Endometrium (tissue), 2 donors: ENCODE measurements around the gene MAST1.
"Not testable (repeated sequence)": the region's sequence is repeated elsewhere in the genome, so short reads cannot be mapped to it uniquely, and the experiment has no call there.

Experiments
- FAIRE-seq: peaks from 2 replicates; lab custom pipeline; 2012; peaks lifted over from hg19 to GRCh38; lab: Jason Lieb, UNC
- donor health status: control.
- donor health status: control.

MAST1 gene

GRCh38 chr19:12838182-12838885 lies at the start of gene MAST1:
Gene MAST1, plus strand, starts transcription at chr19:12838515. Its CDS starts 58 bp downstream, at chr19:12838573.
- FAIRE-seq: no peak

- FAIRE-seq: no peak
These were observed 49.6 kb upstream of the MAST1 start for GRCh38 chr19:12788682-12789097.

DNA sequence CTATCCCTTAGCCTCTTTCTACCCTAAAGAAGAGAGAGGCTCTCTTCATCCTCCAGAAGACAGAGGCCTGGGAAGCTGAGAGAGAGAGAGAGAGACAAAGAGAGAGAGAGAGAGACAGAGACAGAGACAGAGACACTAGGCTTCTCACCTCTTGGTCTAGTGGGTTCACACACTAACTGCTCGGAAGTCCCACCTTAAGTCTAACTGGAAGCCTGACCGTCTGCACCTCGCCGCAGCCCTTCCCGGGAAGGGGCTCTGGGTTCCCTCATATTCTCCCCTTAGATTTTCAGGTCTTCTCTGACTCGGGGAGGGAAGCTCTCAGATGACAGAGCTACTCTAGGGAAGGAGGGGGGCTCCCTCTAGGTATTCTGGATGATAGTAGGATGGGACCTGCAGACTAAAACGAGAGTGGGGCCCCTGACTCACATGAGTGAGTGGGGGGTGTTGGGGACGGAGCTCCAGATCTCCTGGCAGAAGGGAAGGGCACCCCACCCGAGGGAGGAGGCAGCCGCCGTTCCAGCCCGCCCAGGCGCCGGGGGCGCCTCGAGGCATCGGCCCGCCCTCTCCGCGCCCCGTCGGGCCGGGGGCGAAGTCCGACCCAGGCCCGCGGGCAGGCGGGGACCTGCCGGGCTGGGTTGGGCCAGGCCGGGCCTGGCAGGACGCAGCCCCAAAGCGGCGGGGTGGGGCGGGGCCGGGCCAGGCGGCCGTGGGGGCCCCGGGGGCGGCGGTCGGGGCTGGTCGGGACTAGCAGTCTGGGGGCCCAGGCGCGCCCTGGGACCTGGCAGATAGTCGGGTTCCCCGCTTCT lies 49.0 kb upstream of the MAST1 start:
- FAIRE-seq: no peak

- no peak for FAIRE-seq
These were observed 48.3 kb upstream of the MAST1 start for GRCh38 chr19:12789904-12790619.

- FAIRE-seq: no peak
These were observed 47.5 kb upstream of the MAST1 start for GRCh38 chr19:12790628-12791344.

DNA sequence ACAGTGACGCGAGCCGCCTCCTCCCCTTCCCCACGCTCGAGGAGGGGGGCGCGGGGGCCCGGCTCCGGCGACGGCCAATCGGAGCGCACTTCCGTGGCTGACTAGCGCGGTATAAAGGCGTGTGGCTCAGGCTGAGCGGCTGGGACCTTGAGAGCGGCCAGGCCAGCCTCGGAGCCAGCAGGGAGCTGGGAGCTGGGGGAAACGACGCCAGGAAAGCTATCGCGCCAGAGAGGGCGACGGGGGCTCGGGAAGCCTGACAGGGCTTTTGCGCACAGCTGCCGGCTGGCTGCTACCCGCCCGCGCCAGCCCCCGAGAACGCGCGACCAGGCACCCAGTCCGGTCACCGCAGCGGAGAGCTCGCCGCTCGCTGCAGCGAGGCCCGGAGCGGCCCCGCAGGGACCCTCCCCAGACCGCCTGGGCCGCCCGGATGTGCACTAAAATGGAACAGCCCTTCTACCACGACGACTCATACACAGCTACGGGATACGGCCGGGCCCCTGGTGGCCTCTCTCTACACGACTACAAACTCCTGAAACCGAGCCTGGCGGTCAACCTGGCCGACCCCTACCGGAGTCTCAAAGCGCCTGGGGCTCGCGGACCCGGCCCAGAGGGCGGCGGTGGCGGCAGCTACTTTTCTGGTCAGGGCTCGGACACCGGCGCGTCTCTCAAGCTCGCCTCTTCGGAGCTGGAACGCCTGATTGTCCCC lies 46.8 kb upstream of the MAST1 start, which contains the start of gene JUNB:
Gene JUNB (plus strand): TSS at position 142 of the 706 bp plus-strand sequence. CDS start 286 bp downstream, at position 428.
- peak; percentile 62 for FAIRE-seq

GRCh38 chr19:12792051-12792852 lies 46.1 kb upstream of the MAST1 start:
- FAIRE-seq: no peak

GRCh38 chr19:12792853-12793289 lies 45.4 kb upstream of the MAST1 start:
- FAIRE-seq: no peak

- no peak for FAIRE-seq
These were observed 44.8 kb upstream of the MAST1 start for GRCh38 chr19:12793290-12794195.

DNA sequence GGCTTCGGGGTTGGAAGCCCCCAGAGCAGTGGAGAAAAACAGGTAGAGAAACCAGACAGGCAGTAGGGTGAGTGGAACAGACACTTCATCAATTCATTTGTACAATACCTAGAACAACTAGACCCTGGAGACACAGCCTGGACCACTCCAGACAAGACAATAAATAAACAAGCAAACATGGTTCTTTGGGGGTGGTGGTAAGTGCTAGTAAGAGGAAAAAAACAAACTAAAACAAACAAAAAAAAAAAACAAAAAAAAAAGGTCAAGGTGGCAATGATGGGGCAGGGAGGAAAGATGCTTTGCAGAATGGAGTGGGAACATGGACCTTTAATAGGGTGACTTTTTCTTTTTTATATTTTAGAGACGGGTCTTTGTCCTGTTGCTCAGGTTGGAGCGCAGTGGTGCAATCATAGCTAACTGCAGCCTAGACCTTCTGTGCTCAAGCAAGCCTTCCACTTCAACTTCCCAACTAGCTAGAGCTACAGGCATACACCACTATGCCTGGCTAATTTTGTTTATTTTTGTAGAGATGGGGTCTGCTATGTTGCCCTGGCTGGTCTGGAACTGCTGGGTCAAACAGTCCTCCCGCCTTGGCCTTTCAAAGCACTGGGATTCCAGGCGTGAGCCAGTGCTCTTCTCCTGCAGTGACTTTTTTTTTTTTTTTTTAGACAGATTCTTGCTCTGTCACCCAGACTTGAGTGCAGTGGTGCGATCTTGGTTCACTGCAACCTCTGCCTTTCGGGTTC lies 43.9 kb upstream of the MAST1 start:
- FAIRE-seq: no peak

- FAIRE-seq: no peak
These were observed 43.3 kb upstream of the MAST1 start for GRCh38 chr19:12794971-12795381.

- FAIRE-seq: no peak
These were observed 41.9 kb upstream of the MAST1 start for GRCh38 chr19:12796146-12797071.

GRCh38 chr19:12797141-12797587 lies 41.2 kb upstream of the MAST1 start:
- FAIRE-seq: no peak

DNA sequence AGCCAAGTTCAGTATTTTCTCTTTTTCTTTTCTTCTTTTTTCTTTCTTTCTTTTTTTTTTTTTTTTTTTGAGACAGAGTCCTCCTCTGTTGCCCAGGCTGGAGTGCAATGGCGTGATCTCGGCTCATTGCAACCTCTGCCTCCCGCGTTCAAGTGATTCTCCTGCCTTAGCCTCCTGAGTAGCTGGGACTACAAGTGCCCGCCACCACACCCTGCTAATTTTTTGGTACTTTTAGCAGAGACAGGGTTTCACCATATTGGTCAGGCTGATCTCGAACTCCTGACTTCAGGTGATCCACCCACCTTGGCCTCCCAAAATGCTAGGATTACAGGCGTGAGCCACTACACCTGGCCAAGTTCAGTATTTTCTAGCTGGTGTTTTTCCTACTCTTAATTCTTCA lies 40.7 kb upstream of the MAST1 start:
- not testable (repeated sequence) for FAIRE-seq

DNA sequence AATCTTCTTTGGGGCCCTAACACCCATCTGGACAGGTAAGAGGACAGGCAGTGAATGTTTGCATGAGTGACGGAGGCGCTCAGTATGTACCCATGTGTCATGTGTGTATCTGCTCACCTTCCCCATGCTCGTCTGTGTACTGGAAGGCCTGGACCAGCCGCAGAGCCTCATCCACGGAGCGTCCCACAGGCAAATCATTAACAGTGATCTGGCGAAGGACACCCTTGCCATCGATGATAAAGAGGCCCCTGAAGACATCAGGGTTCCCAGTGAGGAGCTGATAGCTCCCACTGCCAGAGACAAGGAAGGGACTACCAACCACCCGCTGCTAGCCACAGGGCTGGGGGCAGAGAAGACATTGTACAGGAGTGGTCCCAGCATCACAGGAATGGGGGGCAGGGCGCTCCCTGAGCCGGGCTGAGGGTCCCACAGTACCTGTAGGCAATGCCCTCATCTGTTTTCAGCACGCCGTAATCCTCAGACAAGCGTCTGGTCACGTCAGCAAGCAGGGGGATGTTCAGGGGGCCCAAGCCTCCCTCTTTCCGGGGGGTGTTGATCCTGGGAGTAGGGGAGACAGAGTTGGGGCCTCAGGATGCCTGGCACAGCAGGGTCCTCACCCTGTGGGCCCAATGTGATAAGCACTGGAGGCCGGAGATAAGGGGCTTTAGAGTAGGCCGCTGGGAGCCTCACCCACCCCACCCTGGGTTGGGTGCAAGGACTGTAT lies 38.4 kb upstream of the MAST1 start:
- FAIRE-seq: no peak

DNA sequence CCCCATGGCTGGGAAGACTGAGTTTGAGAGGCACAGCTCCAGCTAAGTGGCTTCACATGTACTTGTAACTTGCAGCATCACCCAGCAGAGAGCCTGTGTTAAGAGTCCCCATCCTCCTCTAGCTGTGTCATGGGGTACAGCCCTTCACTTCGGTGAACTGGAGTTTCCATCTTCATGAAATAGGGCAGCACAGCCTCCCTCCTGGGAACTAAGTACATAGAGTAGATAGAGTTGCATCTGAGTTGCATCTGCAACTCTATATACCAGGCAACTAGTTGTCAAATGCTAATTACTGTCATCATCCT lies 37.9 kb upstream of the MAST1 start:
- FAIRE-seq: no peak

GRCh38 chr19:12800923-12801465 lies 37.3 kb upstream of the MAST1 start:
- no peak for FAIRE-seq
